Body of pancreas (tissue), 4 donors: ENCODE measurements around the gene ABCA13.

ENCODE experiments used
- CTCF ChIP-seq, 7 experiments: fragments of 450-650 bp in 4 of 7; fragments of 200-600 bp in 3 of 7; sonication (generic) in 3 of 7; IDR thresholded peaks; one replicate each; pipeline ENCODE4 v1.5.1; 2016 to 2019; ENCODE audit warnings: antibody characterized with exemption in 7 of 7
- POLR2A ChIP-seq, 3 donors: fragments of 450-650 bp; IDR thresholded peaks; one replicate each; pipeline ENCODE4 v1.6.1; 2016; ENCODE audit warnings: antibody characterized with exemption in 3 of 3, mild to moderate bottlenecking in 2 of 3

DNA sequence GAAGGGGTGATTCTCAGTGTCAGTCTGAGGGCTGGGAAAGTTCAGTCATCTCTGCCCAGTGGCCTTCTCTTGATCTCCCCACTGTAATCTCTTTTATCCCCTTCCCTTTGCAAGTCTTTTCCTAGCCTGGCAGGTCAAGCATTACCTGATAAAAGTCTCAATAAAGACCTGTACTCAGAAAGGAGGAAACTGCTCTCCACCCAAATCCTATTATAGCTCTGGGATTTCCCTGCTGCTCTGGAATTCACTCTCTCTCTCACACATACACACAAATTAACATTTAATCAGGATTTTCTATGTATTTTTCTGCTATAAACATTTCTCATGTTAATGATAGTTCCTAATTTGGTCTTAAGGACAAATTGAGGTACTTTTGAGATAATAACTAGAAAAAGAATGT lies 46.5 kb downstream of the ABCA13 start:
- TF ChIP-seq CTCF (IDR thresholded peaks at IDR 0.05) (no peak), POLR2A (IDR thresholded peaks at IDR 0.05) (no peak)
